MM.1S (cell line): ENCODE results near the gene CHRNE.

ENCODE experiments used
- DNase-seq: peaks from one replicate; pipeline ENCODE4 v3.0.0-alpha.2; 2015
- H2AFZ ChIP-seq: fragments of 300-600 bp; sonication (generic); 2 replicates; pipeline ENCODE4 v1.6.0; 2016; ENCODE audit warnings: antibody characterized with exemption, low read length
- H3F3A ChIP-seq: fragments of 300-600 bp; sonication (generic); 2 replicates; pipeline ENCODE4 v1.6.1; 2016; ENCODE audit warnings: mild to moderate bottlenecking, antibody characterized with exemption, low read length, moderate library complexity, mixed read lengths; ENCODE audit not compliant: insufficient read depth
- H3K27ac ChIP-seq: fragments of 300-600 bp; sonication (generic); 2 replicates; pipeline ENCODE4 v1.5.1; 2016; ENCODE audit warnings: mild to moderate bottlenecking, low read length
- H3K27me3 ChIP-seq: fragments of 300-600 bp; sonication (generic); replicated peaks from 2 replicates; pipeline ENCODE4 v1.6.0; 2016; ENCODE audit warnings: low read length; ENCODE audit not compliant: insufficient read depth
- H3K36me3 ChIP-seq: fragments of 300-600 bp; sonication (generic); replicated peaks from 2 replicates; pipeline ENCODE4 v1.6.1; 2016; ENCODE audit warnings: mild to moderate bottlenecking, low read length, mixed read lengths; ENCODE audit not compliant: insufficient read depth
- H3K4me1 ChIP-seq: fragments of 300-600 bp; sonication (generic); 2 replicates; pipeline ENCODE4 v1.6.1; 2016; ENCODE audit warnings: low read length, mixed read lengths
- H3K4me2 ChIP-seq: fragments of 300-600 bp; sonication (generic); 2 replicates; pipeline ENCODE4 v1.6.0; 2016; ENCODE audit warnings: low read depth, low read length
- H3K4me3 ChIP-seq: fragments of 300-600 bp; sonication (generic); 2 replicates; pipeline ENCODE4 v1.5.1; 2016; ENCODE audit warnings: low read length, mixed read lengths
- H3K79me2 ChIP-seq: fragments of 300-600 bp; sonication (generic); 2 replicates; pipeline ENCODE4 v1.6.1; 2016; ENCODE audit warnings: mixed run types, low read length, mixed read lengths
- H3K9ac ChIP-seq: fragments of 300-600 bp; sonication (generic); 2 replicates; pipeline ENCODE4 v1.6.1; 2016; ENCODE audit warnings: low read length, mixed read lengths
- H3K9me2 ChIP-seq: fragments of 300-600 bp; sonication (generic); replicated peaks from 2 replicates; pipeline ENCODE4 v1.6.1; 2016; ENCODE audit warnings: mild to moderate bottlenecking, low read length, mixed read lengths; ENCODE audit not compliant: insufficient read depth
- H3K9me3 ChIP-seq: fragments of 300-600 bp; sonication (generic); replicated peaks from 2 replicates; pipeline ENCODE4 v1.6.1; 2016; ENCODE audit warnings: mild to moderate bottlenecking, low read length, mixed read lengths; ENCODE audit not compliant: insufficient read depth
- H4K20me1 ChIP-seq: fragments of 300-600 bp; sonication (generic); 2 replicates; pipeline ENCODE4 v1.6.1; 2016; ENCODE audit warnings: mild to moderate bottlenecking, low read length, moderate library complexity, mixed read lengths; ENCODE audit not compliant: insufficient read depth
- CTCF ChIP-seq: fragments of 300-600 bp; sonication (generic); IDR thresholded peaks from 2 replicates; pipeline ENCODE4 v1.5.1; 2016; ENCODE audit warnings: antibody characterized with exemption, low read length, mixed read lengths
- EZH2 ChIP-seq: fragments of 300-600 bp; sonication (generic); optimal IDR thresholded peaks from 2 replicates; pipeline ENCODE3; 2017; ENCODE audit warnings: low read depth, mild to moderate bottlenecking, antibody characterized with exemption, low read length, mixed read lengths
- EZH2phosphoT487 ChIP-seq: fragments of 300-600 bp; sonication (generic); IDR thresholded peaks from 2 replicates; pipeline ENCODE4 v1.6.1; 2018; ENCODE audit warnings: antibody characterized with exemption, low read length

The CHRNE gene

GRCh38 chr17:4893272-4893671, 9.6 kb downstream of the CHRNE start:
- Histone ChIP-seq H3K4me2 (no peak overlapping the region), H3K9me3 (no peaks in the 10 kb centered on the region), H3K4me1 (no peaks in the 10 kb centered on the region), H2AFZ (no peak overlapping the region), H3K79me2 (no peaks in the 10 kb centered on the region), H3K36me3 (no peaks in the 10 kb centered on the region), H3K27me3 (no peaks in the 10 kb centered on the region), H4K20me1 (no peaks in the 10 kb centered on the region), H3F3A (no peaks in the 10 kb centered on the region), H3K9ac (no peak overlapping the region), H3K4me3 (no peak overlapping the region), H3K27ac (no peak overlapping the region), H3K9me2 (no peaks in the 10 kb centered on the region)
- DNase-seq: no peak
- TF ChIP-seq CTCF: no peak
- no peak for TF ChIP-seq EZH2phosphoT487
- no peak for TF ChIP-seq EZH2

GRCh38 chr17:4892499-4893221, 10.2 kb downstream of the CHRNE start:
- Histone ChIP-seq H2AFZ (no peak overlapping the region), H3K4me2 (no peak overlapping the region), H3K9me3 (no peaks in the 10 kb centered on the region), H3K36me3 (no peaks in the 10 kb centered on the region), H3K9me2 (no peaks in the 10 kb centered on the region), H3F3A (no peaks in the 10 kb centered on the region), H3K4me3 (no peak overlapping the region), H3K79me2 (no peaks in the 10 kb centered on the region), H3K9ac (no peak overlapping the region), H3K4me1 (no peaks in the 10 kb centered on the region), H4K20me1 (no peaks in the 10 kb centered on the region), H3K27me3 (no peaks in the 10 kb centered on the region), H3K27ac (no peak overlapping the region)
- no peak for DNase-seq
- TF ChIP-seq EZH2 (no peak), EZH2phosphoT487 (no peak), CTCF (no peak)

- Histone ChIP-seq H3K9ac (no peak overlapping the region), H3K4me3 (no peak overlapping the region), H3K27ac (no peak overlapping the region), H4K20me1 (no peaks in the 10 kb centered on the region), H3K27me3 (no peaks in the 10 kb centered on the region), H3K4me2 (no peak overlapping the region), H3K36me3 (no peaks in the 10 kb centered on the region), H3K4me1 (no peaks in the 10 kb centered on the region), H2AFZ (no peak overlapping the region), H3K9me3 (no peaks in the 10 kb centered on the region), H3K9me2 (no peaks in the 10 kb centered on the region), H3F3A (no peaks in the 10 kb centered on the region), H3K79me2 (no peaks in the 10 kb centered on the region)
- no peak for TF ChIP-seq EZH2
- TF ChIP-seq CTCF: no peak
- no peak for TF ChIP-seq EZH2phosphoT487
- no peak for DNase-seq
Measured at GRCh38 chr17:4891411-4892410, 11.2 kb downstream of the CHRNE start.
